ENCODE data around the gene ATXN7L1.

Gene ATXN7L1

DNA sequence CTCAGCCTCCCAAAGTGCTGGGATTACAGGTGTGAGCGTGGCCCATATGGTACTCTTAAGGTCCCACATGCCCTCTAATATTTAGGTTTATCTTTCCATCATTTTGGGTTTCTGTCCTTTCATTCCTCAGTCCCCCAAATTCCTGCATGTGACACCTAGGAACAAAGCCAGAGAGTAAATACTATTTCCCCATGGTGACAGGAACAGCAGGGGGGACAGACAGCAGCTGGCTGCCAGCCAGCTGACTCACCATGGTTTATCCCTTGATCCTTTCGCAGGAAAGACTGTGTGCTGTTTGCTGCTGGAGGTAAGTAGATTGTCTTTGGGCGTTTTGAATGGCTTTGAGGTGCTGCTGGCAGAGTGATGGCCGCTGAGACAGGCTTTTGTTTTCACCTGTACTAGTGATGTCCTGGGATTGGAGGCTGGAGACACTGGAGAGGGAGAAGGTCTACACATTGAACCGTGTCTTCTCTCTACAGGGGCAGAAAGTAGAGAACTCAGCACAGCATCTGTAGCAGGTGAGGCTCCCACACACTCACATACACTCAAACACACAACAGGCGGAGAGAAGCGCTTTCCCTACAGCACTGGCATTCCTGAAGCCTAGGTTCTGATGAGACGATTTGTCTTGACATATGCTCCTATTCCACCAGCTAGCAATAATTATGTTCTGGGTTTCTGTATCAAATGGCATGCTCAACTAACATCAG is 211.4 kb downstream of the ATXN7L1 start:
- DNase-seq, result no peak

DNA sequence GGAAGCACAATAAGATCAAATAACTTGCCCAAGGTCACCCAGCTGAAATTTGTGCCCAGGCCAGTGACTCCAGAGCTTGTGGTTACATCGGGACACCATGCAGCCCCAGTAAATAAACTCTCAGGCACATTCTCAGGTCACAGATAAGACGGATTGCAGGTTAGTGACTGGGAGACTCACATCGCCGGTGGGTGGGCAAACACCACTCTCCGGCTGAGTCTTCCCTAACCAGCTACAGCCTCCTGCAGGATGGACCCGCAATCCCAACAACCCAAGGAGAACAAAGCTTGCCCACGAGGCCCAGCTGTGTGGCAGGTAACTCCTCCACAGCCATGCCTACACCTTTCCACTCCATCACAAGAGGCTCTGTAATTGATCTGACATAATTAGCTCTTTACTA is 213.4 kb downstream of the ATXN7L1 start:
- no peak for DNase-seq

DNA sequence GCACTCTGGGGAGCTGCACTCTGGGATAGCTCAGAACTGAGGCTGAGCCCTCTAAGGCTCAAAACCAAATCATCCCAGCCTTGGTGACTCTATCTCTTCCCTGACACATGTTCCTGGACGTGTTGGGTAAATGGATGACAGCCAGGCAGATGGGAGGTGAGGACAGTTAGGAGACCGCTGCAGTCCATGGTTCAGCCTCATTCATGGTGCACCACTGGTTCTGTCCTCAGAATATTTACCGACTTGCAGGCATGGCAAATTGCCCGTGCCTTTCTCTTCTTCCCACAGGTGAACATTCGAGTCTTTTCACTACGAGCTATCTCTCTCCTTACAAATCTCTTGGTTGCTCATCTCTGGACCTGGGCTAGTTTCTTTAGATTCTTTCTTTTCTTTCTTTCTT is 214.8 kb downstream of the ATXN7L1 start:
- no peak for DNase-seq

DNA sequence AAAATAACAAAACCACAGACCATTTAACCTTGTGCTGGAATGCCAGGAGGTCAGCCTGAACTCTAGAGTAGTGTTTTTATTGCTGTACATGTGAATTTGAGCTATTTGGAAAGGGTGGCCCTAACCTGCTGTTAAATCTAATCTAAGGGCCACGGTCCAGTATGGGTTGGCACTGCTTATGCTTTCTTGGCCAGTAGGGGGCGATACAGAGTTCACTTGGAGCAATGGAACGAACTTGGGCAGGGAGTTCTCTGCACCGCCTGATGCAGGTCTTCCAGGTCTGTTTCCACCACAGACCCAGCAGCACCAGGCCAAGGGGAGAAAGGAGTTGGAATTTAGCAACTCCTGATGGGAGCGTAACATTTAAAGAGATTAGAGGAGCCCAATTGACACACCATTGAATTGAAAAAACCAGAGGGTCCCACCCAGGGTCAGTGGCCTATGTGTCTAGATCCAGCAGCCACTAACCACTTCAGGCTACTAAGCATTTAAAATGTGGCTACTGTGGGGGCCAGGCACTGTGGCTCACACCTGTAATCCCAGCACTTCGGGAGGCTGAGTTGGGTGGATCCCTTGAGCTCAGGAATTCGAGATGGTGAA is 219.4 kb downstream of the ATXN7L1 start:
- DNase-seq, result peak; percentile 33 to 70 (median 60)

DNA sequence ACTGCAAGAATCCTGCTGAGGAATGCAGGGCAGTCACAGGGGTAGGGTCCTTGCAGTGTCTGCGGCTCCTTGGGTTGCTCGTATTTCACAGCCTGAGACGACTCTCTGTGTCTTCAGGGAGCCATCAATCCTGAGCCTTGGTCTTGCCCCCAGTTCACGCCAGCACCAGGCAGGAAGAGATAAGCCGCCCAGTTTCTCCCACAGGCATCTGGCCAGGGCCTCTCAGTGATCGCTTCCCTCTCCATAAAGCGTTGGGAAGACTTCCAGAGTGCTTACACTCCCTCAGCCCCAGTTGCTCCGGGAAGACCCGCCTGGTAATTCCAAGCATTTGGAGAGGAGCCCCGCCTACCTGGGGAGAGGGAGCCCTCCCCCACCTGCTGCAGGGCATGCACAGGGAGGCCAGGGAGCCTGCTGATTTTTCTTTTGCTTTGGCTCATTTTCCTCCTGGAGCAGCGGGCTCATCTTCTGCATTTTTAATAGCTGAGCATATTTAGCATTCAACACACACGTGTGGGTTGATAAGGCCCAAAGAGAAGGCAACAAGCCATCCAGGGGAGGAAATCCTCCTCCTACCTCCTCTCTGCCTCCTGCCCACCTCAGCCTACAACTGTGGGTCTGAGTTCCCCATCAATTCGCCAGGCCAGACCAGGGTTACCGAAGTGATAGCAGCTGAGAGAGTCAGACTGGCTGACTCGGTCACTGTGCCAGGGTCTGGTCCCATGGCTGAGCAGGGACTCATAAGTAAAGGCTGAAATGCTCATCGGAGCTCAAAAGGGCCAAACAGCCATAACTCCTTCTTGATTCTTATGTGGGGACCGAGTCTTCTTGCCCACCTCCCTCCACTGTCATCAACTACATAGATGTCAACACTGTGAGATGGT is 220.7 kb downstream of the ATXN7L1 start:
- no peak for DNase-seq

DNA sequence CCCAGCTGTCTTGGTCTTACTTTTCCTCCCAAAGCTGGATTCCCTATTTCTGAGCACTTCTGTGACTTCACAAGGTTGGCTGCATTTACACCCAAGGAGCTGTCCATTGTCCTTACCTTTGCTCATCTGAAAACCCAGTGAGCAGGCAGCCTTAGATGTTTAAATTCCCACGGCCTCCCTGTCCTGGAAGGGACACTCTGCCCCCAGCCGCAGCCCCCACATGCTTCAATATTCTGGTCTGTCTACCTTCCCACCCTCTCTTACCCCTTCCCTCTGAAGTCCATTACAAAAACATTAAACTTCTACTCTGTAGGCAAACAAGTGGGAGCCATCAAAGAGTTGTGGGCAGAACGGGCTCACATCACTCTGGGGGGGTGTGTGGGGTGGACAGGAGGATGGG is 221.3 kb downstream of the ATXN7L1 start:
- DNase-seq, result no peak

DNA sequence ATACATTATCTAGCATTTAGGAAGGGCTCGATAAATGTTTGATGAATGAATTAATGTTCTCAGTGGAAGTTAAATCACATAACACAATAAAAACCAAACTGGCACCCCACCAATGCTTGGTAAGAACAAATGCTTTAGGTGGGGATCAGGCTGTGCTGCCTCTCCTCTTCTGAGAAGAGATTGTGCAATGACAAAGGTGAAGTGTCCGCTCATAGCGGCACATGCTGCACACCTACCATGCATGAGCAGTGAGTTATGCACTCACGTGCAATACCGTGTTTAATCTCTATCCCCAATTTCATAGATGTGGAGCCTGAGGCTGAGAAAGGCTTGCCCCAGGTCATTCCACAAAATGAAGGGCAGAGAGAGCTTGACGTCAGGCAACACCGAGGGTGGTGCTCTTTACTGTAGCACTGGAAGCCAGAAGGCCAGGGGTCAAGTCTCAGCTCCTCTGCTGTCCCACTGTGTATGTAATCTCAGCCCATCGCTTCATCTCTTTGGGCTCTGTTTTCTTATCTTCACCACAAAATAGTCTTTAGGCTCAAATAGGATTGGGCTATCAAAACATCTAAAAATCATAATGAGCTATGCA is 222.2 kb downstream of the ATXN7L1 start:
- no peak for DNase-seq

DNA sequence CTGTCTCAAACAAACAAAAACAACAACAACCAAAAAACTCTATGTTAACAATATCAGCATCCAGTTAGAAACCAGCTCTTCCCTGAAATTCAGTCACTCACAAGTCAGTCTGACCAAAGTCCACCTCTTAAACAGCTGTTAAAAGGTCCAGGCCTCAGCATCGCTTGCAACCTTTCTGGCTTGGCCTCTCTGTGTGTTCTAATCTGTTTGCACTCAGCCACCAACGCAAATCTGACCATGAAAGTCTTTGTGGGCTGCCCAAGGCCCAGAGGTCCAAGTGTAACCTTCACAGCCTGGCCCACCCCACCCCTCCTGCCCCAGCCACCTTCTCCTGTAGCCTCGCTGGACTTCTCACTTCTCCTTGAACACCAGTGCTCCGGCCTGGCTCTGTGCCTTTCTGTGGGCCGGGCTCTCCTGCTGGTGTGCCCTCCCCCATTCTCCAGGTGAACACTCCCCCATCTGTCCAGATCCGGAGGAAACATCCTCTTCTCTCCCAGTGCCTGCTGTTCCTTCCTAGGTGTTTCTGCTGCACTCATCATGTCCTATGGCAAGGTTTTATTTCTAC is 222.9 kb downstream of the ATXN7L1 start:
- no peak for DNase-seq

DNA sequence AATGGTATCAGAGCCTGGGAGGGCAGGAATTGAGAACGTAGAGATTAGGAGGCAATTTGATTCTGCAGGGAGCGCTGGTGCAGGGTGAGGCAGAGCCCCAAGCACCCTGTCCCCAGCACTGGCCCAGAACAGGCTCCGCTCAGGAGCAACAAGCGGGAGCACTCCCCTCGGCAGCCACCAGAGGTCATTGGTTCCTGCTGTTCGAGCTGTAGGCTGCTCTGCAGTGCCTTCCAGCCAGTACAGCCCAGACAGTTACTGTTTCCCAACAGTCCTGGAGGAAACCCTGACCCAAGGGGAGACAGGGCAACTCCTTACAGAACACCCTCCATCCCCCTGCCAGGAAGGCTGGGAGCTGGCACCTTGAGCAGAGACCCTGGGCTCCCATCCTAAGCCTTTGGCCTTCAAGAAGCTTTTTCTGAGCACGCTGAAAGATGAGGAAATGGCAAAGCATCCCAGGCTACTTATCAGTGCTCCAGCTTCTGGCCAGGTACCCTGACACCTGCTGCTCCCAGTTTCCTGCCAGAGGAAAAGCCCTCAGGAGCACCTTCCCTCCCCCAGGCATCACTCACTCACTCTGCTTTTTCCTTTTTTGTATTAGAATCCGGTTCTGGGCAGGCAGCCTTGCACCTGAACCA is 223.9 kb downstream of the ATXN7L1 start:
- DNase-seq, result peak; percentile 26 to 60 (median 41)

DNA sequence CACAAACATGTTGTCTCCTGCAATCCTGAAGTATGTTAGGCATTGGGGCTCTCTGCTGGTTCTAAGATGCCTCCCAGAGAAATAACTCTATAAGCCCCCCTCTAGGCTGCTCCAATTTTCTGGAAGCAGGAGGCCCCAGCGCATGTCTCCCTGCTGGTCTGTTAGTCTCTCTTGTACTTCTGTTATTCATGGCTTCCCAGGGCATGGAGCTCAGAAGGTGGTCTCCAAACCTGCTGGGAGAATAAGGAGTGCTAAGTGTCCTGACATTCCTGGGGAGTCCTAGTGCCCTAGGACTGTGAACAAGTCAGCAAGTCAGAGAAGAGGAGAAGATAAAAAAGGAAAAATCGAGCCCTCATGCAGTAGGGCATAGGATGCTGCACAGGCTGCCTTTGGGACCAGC is 224.6 kb downstream of the ATXN7L1 start:
- DNase-seq, result no peak

DNA sequence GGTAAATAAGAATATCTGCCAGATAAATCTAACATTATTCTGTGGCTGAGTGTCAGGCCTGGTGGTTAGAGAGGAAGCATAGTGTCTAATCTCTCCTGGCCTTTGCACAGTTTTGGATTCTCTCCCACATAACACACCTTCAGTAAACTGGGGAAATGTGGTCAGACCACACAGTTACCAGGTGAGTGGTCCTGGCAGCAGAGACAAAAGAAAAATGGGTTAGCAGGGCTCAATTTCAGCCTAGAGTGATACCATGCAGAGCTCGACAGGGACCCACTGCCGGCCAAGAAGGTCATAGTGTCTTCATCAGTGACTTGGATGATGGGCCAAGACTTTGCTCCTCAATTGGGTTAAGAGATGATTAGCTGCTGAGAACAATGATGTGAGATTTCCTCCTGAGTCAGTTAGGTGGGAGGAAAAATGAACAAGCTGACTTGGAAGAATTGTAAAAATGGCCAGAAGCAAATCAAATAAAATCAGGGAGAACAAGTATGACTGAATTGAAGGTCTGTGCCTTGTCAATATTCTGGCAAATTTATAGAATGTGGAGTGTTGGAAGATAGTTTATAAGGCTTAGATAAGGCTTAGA is 225.9 kb downstream of the ATXN7L1 start:
- no peak for DNase-seq

DNA sequence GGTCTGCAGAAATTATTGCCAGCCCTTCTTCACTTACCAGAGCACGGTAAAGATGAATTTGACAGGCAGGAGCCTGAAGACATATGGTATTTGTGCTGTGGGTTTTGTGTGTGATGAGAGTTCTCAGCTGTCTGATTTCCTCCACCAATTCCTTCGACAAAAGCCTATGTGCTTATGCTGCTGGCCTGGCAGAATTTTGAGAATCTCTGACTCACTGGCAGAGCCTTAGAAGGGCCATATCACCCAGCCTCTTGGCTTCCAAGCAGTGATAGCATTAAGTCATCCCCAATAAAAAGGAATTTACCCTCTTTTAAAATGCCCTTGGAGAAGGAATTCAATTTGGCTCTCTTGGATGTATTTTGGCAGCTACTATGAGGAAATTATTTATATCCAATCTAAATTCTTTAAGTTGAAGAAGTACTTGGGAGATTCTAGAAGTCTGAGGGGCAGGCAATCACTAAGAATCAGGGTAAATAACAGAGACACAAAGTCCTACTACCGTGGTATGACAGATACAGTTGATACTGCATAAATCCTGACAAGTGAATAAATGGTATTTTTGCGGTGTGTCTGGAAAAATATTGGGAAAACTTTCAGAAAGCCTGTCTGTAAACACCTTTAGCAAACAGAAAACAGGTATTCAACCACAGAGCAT is 226.5 kb downstream of the ATXN7L1 start:
- no peak for DNase-seq

DNA sequence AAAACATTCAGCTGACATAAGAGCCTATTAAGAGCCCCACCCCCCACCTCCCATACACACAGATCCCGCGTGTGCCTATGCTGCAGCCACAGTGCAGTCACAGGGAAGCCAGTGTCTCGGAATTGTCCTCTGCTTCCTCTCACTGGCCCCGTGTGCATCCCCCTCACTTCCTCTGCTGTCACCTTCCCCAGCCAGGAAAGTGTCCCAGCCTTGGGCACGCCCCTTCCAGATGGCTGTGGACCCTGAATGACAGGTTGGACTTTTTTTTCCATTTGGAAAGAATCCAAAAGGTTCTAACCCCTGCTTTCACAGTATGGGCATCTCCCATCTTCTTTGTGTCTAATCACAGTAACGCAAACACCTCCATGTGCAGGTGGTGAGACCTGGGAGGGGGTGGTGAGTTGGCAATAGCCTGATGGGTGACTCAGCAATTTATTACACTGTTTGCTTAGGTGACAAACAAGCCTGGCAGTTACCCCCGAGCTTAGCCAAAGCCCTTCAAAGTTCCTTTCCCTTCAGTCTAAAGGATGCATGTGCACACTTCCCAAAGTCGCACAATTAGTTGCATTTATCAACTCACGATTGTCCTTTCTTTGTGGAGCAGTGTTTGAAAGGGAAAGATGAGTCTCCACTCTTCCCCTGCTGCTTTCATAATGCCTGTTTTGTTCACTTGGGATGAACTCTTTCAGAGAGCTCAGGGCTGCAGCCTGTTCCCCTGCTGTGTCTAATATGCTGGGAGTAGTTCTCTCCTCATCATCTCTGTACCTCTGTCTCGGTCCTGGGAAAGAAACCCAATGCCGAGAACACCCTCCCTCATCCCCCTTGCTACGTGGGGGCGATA is 227.6 kb downstream of the ATXN7L1 start:
- DNase-seq, result no peak

DNA sequence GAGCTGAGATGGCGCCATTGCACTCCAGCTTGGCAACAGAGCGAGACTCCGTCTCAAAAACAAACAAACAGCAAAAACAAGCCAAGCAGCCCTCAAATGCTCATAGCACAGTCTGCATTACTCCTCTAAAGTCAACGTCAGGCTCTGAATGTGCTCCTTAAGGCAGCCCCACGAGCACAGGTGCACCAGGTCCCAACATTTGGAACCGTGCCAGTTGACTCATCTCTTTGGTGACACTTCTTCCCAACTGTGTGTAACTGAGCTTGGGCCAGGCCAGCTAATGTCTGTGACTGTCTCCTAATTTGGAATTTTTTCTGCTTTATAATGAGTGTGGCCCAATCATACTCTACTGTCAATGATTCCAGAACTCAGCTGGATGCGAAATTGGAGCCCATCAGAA is 228.8 kb downstream of the ATXN7L1 start:
- DNase-seq, result no peak

DNA sequence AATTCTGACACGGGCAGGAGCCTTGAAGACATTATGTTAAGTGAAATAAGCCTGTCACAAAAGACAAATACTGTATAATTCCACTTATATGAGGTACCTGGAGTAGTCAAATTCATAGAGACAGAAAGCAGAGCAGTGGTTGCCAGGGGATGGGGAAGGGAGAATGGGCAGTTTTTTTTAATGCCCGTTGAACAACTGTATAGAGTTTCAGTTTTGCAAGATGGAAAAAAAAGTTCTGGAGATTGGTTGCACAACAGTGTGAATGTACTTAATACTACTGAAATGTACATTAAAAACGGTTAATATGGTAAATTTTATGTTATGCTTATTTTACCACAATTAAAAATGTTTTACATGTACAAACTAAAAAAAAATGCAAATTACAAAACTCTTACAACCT is 231.5 kb downstream of the ATXN7L1 start:
- DNase-seq, result no peak

DNA sequence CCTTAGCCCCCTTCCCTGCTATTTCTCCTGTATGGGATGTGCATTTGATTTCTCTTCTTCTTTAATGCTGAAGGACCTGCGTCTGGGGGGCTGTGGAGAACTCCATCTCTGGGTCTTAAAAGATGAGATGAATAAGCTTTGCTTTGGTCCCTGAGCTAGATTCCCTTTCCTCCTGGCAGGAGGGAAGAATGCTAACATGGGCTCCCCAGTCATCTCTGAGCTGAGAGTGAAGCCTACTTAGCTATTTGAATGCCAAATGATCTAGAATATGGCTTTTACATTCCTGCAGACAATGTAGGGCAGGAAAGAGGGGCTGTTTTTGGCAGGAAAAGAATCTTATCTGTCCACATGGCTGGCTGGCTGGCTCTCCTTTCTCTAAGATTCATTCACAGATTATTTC is 232.5 kb downstream of the ATXN7L1 start:
- no peak for DNase-seq

DNA sequence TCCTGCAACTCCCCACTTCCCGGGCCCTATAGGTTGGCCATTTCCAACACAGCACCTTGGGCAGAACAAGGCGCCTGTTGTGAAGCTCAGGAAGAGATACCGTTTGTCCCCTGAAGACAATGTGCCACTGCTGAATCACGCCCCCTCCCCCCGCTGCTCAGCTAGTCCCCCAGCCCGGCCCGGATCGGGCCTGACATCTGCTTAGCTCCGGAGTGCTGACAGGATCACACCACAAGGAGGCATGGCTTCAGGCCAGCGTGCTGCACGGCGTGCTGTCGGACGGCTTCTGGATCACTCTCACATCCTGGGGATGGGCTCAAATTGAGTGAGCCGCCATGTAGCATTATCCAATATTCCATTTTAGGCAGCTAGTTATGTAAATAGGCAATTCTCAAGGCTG is 233.0 kb downstream of the ATXN7L1 start:
- DNase-seq, result no peak

DNA sequence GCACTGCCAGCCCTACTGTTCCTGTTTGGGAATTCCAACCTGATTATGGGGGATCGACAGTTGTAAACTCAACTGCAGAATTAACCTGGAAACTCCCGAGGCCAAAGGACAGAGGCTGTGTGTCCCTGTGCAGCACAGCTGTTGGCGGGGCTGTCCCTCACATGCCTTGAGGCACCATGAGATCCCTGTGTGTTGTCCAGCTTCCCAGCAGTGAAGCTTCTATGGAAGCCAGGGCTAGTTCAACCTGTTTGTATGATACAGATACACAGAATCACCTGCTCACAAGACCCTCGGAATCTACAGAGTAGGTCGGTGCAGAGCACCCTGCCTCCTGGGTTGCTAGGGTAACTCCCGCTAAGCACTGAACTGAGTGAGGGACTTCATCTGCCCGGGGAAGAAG is 234.1 kb downstream of the ATXN7L1 start:
- DNase-seq, result no peak

DNA sequence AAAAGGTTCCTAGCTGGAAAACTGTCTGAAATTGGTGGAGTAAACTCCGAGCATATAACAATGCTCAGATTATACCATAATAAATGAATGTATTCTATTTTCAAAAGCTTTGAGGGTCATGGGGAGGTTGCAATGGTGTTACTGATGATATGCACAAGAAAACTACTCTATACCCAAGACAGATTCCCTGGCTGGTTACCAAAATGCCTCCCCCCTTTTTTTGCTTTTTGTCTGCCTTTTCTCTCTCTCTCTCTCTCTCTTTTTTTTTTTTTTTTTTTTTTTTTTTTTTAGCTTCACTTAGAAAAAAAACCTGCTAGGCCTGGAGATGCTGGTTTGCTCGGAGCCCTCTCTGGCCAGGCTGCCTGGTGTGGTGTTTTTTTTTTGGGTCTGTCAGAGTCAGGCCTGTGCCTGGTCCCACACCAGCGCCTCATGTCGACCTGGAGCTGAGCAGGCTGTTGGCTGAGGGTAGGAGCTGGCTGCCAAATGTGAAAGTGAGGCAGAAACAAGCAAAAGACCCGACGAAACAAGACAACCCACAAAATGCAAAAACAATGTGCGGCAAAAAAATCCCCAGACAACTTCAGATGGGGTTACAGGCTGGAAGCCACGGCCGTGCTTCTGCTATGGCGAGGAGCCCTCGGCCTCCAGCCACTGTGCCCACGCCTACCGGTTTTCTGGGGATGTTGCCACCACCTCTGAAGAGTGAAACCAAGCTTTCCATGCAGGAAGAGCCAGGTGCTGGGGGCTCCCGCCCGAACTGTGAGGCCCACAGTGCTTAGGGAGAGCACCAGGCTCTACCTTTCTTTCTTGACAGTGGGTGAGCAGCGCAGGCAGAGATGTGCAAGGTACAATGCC is 235.2 kb downstream of the ATXN7L1 start:
- no peak for DNase-seq
